ENCODE measurements around the gene ARMC6. TPM values are rescaled to one million over a fixed set of nuclear protein-coding genes. Genes with fewer than 3 reads are reported as not detected.

The ARMC6 gene
- total and polyA plus RNA-seq, 2 experiments from 2014 or later, result 40.9 to 112 TPM

DNA sequence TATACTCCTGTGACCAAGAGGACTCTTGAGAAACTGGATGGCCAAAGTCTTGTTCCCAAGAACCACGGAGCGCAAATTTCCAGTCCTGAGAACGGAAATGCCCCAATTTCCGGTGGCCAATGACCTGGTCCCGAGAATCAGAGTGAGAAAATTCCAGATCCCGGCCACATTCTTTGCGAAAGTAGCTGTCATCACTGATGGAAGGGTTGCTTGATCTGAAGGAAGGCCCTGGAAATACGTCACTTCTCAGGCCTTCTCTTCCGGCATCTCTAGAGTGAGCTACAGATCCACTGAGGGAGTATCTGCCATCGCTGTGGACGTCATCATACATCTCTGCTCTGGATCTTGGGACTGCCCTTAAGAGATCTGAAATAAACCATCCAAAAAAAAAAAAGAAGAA, 7.5 kb upstream of the ARMC6 start (continued):
- TF ChIP-seq, protein P1, sequence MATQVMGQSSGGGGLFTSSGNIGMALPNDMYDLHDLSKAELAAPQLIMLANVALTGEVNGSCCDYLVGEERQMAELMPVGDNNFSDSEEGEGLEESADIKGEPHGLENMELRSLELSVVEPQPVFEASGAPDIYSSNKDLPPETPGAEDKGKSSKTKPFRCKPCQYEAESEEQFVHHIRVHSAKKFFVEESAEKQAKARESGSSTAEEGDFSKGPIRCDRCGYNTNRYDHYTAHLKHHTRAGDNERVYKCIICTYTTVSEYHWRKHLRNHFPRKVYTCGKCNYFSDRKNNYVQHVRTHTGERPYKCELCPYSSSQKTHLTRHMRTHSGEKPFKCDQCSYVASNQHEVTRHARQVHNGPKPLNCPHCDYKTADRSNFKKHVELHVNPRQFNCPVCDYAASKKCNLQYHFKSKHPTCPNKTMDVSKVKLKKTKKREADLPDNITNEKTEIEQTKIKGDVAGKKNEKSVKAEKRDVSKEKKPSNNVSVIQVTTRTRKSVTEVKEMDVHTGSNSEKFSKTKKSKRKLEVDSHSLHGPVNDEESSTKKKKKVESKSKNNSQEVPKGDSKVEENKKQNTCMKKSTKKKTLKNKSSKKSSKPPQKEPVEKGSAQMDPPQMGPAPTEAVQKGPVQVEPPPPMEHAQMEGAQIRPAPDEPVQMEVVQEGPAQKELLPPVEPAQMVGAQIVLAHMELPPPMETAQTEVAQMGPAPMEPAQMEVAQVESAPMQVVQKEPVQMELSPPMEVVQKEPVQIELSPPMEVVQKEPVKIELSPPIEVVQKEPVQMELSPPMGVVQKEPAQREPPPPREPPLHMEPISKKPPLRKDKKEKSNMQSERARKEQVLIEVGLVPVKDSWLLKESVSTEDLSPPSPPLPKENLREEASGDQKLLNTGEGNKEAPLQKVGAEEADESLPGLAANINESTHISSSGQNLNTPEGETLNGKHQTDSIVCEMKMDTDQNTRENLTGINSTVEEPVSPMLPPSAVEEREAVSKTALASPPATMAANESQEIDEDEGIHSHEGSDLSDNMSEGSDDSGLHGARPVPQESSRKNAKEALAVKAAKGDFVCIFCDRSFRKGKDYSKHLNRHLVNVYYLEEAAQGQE (IDR thresholded peaks at IDR 0.05; ENCODE audit: unreplicated experiment), result no peak

DNA sequence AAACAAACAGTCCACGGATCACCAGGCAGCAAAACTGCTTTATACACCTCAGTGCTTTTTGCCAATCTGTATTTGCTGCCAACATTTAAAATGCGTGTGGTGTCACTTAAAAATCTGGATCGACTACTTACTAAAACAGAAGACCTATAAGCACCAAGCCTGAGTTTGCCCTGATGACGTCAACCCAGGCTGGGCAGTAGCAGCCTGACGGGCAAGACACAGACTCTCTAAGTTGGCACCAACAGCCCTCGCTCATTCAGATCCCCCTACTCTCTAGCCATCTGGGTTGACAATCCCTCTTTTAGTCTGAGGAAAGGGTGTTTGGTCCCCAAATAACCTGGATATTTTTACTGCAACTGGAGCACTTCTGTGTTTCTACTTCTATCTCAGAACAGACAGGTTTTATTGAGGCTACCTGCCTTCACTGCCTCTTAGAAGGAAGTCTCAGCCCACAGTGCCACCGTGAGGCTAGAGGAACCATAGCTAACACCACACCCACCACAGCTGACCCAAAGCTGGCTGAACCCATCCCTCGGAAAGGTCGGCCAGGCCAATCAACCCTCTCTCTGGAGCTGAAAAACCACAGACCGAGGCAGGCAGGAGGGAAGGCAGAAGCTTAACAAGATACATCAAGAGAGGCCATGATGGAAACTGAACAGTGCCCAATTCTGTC, 7.0 kb upstream of the ARMC6 start:
- no peak for TF ChIP-seq NANOG (IDR thresholded peaks at IDR 0.05; ENCODE audit: borderline replicate concordance)
- TF ChIP-seq, protein P2, sequence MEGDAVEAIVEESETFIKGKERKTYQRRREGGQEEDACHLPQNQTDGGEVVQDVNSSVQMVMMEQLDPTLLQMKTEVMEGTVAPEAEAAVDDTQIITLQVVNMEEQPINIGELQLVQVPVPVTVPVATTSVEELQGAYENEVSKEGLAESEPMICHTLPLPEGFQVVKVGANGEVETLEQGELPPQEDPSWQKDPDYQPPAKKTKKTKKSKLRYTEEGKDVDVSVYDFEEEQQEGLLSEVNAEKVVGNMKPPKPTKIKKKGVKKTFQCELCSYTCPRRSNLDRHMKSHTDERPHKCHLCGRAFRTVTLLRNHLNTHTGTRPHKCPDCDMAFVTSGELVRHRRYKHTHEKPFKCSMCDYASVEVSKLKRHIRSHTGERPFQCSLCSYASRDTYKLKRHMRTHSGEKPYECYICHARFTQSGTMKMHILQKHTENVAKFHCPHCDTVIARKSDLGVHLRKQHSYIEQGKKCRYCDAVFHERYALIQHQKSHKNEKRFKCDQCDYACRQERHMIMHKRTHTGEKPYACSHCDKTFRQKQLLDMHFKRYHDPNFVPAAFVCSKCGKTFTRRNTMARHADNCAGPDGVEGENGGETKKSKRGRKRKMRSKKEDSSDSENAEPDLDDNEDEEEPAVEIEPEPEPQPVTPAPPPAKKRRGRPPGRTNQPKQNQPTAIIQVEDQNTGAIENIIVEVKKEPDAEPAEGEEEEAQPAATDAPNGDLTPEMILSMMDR (conservative IDR thresholded peaks at IDR 0.05; ENCODE audit: low read depth in 2 of 2), result peak in 1 of 2 experiments; percentile 27; a peak in 2 of 4 replicates
- TF ChIP-seq, protein P3, sequence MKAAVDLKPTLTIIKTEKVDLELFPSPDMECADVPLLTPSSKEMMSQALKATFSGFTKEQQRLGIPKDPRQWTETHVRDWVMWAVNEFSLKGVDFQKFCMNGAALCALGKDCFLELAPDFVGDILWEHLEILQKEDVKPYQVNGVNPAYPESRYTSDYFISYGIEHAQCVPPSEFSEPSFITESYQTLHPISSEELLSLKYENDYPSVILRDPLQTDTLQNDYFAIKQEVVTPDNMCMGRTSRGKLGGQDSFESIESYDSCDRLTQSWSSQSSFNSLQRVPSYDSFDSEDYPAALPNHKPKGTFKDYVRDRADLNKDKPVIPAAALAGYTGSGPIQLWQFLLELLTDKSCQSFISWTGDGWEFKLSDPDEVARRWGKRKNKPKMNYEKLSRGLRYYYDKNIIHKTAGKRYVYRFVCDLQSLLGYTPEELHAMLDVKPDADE (IDR thresholded peaks at IDR 0.05), result no peak
- no peak for TF ChIP-seq STAT1 (IDR thresholded peaks at IDR 0.05; ENCODE audit: unreplicated experiment)
- TF ChIP-seq, protein P4, sequence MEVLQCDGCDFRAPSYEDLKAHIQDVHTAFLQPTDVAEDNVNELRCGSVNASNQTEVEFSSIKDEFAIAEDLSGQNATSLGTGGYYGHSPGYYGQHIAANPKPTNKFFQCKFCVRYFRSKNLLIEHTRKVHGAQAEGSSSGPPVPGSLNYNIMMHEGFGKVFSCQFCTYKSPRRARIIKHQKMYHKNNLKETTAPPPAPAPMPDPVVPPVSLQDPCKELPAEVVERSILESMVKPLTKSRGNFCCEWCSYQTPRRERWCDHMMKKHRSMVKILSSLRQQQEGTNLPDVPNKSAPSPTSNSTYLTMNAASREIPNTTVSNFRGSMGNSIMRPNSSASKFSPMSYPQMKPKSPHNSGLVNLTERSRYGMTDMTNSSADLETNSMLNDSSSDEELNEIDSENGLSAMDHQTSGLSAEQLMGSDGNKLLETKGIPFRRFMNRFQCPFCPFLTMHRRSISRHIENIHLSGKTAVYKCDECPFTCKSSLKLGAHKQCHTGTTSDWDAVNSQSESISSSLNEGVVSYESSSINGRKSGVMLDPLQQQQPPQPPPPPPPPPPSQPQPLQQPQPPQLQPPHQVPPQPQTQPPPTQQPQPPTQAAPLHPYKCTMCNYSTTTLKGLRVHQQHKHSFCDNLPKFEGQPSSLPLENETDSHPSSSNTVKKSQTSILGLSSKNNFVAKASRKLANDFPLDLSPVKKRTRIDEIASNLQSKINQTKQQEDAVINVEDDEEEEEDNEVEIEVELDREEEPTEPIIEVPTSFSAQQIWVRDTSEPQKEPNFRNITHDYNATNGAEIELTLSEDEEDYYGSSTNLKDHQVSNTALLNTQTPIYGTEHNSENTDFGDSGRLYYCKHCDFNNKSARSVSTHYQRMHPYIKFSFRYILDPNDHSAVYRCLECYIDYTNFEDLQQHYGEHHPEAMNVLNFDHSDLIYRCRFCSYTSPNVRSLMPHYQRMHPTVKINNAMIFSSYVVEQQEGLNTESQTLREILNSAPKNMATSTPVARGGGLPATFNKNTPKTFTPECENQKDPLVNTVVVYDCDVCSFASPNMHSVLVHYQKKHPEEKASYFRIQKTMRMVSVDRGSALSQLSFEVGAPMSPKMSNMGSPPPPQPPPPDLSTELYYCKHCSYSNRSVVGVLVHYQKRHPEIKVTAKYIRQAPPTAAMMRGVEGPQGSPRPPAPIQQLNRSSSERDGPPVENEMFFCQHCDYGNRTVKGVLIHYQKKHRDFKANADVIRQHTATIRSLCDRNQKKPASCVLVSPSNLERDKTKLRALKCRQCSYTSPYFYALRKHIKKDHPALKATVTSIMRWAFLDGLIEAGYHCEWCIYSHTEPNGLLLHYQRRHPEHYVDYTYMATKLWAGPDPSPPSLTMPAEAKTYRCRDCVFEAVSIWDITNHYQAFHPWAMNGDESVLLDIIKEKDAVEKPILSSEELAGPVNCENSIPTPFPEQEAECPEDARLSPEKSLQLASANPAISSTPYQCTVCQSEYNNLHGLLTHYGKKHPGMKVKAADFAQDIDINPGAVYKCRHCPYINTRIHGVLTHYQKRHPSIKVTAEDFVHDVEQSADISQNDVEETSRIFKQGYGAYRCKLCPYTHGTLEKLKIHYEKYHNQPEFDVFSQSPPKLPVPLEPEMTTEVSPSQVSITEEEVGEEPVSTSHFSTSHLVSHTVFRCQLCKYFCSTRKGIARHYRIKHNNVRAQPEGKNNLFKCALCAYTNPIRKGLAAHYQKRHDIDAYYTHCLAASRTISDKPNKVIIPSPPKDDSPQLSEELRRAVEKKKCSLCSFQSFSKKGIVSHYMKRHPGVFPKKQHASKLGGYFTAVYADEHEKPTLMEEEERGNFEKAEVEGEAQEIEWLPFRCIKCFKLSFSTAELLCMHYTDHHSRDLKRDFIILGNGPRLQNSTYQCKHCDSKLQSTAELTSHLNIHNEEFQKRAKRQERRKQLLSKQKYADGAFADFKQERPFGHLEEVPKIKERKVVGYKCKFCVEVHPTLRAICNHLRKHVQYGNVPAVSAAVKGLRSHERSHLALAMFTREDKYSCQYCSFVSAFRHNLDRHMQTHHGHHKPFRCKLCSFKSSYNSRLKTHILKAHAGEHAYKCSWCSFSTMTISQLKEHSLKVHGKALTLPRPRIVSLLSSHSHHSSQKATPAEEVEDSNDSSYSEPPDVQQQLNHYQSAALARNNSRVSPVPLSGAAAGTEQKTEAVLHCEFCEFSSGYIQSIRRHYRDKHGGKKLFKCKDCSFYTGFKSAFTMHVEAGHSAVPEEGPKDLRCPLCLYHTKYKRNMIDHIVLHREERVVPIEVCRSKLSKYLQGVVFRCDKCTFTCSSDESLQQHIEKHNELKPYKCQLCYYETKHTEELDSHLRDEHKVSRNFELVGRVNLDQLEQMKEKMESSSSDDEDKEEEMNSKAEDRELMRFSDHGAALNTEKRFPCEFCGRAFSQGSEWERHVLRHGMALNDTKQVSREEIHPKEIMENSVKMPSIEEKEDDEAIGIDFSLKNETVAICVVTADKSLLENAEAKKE (CRISPR knock-in tag; IDR thresholded peaks at IDR 0.05), result no peak
- TF ChIP-seq, protein P1 (IDR thresholded peaks at IDR 0.05; ENCODE audit: unreplicated experiment), result no peak
- TF ChIP-seq ZNF331 (CRISPR knock-in tag; IDR thresholded peaks at IDR 0.05; ENCODE audit: low read depth), result no peak
- H3K79me2 ChIP-seq (replicated peaks; ENCODE audit: insufficient read depth), result peaks cover 76% of the 10 kb centered on the region
- H3K27me3 ChIP-seq (ENCODE audit: insufficient read depth), result no peaks in the 10 kb centered on the region
- H3K4me1 ChIP-seq (ENCODE audit: insufficient read depth), result no peaks in the 10 kb centered on the region
- Mint-ChIP-seq H3K36me3 (ENCODE audit: low read depth) (peaks cover 82% of the 10 kb centered on the region), H3K27me3 (ENCODE audit: insufficient read depth, low read depth, poor library complexity) (peaks cover 6% of the 10 kb centered on the region), H3K4me3 (no peak overlapping the region), H3K27ac (no peak overlapping the region), H3K4me1 (peaks cover 2% of the 10 kb centered on the region; the same call in 1 of the 3 replicates), H3K9me3 (no peaks in the 10 kb centered on the region)
- peaks cover 80% of the 10 kb centered on the region for H4K20me1 ChIP-seq (replicated peaks; ENCODE audit: insufficient read depth)
- no peaks in the 10 kb centered on the region for H3K9me2 ChIP-seq (ENCODE audit: insufficient read depth)
- no peak overlapping the region for H3K4me2 ChIP-seq
- ATAC-seq (peak; percentile 40; the same call in 1 of the 3 replicates), DNase-seq (ENCODE audit: low spot score) (peak; percentile 27)
- peaks cover 67% of the 10 kb centered on the region for H3K36me3 ChIP-seq (ENCODE audit: insufficient read depth)
- H2AFZ ChIP-seq, result no peak overlapping the region
- no peak overlapping the region for H3K27ac ChIP-seq (ENCODE audit: low read depth)
- H3F3A ChIP-seq (replicated peaks; ENCODE audit: low read depth), result peaks cover 29% of the 10 kb centered on the region
- no peak overlapping the region for H3K4me3 ChIP-seq
